ENCODE results near the gene NFE2L2. TPM values are rescaled to one million over a fixed set of nuclear protein-coding genes. Genes with fewer than 3 reads are reported as not detected.
A peak's percentile ranks its signal among the peaks of the same experiment; 100 is the strongest.
"Not testable (repeated sequence)": the region's sequence is repeated elsewhere in the genome, so short reads cannot be mapped to it uniquely, and the experiment has no call there.

NFE2L2 gene
- total and polyA plus RNA-seq, 2 donors (not counting 1 experiment from before 2014, with no cell fraction given): 16.8 to 93.6 TPM

DNA sequence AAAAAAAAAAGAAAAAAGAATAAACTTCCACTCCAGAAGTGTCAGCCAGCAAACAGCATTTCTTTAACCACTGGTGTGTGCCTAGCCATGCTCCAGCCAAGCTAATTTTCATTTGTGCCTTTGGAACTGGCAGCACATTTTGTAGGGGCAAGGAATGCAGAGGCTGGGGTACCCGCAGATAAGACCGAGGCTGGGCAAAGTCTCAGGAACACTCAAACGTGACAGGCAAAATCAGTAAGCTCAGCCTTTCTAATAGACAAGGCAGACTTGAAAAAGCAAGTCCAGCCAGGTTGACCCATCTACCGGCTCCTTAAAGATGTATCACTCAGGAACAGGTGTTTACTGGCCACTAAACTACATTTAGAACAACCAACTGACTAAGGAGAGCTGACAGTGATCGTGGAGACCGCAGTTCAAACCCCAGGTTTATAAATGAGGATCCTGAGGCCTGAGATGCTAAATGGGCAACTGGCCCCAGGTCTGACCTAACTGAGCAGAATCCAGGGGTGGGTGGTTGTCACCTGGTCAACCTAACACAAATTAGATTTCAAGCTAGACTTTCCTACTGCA lies 16.7 kb downstream of the NFE2L2 start:
- intact Hi-C loops (cut with micrococcal nuclease): no loop called here

DNA sequence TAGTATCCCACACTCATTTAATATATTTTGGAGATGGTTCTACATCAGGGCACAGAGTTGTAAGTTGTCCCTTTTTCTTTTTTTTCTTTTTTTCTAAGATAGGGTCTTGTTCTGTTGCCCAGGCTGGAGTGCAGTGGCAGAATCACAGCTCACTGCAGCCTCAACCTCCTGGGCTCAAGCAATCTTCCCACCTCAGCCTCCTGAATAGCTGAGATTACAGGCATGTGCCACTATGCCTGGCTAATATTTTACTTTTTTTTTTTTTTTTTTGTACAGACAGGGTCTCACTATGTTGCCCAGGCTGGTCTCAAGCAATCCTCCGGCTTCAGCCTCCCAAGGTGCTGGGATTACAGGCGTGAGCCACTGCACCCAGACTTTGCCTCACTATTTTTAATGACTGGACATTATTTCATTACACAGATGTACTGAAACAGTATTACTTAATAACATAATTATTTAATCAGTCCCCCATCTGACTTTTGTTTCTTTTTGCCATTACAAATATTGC lies 17.9 kb downstream of the NFE2L2 start:
- H3K4me3 Mint-ChIP-seq; H3K27me3 Mint-ChIP-seq; intact Hi-C loops (cut with micrococcal nuclease); H3K9me3 Mint-ChIP-seq (ENCODE audit: insufficient read depth); DNase-seq; H2AFZ ChIP-seq (ENCODE audit: insufficient read depth, low read depth, low read length, poor library complexity, severe bottlenecking); H3K9me3 ChIP-seq (ENCODE audit: control extremely low read depth in 1 of 3, control insufficient read depth in 2 of 3, insufficient read depth in 1 of 3, low read length in 2 of 3); H3K27ac ChIP-seq (ENCODE audit: low read length in 2 of 2); H3K9ac ChIP-seq (ENCODE audit: low read length); H3K4me2 ChIP-seq (replicated peaks; ENCODE audit: low read depth, low read length, poor library complexity, severe bottlenecking); CTCF ChIA-PET; H3K27me3 ChIP-seq (replicated peaks in 1 of 4; ENCODE audit: control extremely low read depth in 1 of 4, control insufficient read depth in 3 of 4, insufficient read depth in 4 of 4, low read length in 3 of 4); ATAC-seq (ENCODE audit: low read depth); H3K27ac Mint-ChIP-seq; H3K4me3 ChIP-seq (ENCODE audit: control extremely low read depth in 1 of 5, extremely low read depth in 1 of 5, insufficient read depth in 1 of 5, low read depth in 2 of 5, low read length in 4 of 5): not testable (repeated sequence)
- Histone ChIP-seq H4K20me1 (ENCODE audit: control insufficient read depth, insufficient read depth, low read length, poor library complexity, severe bottlenecking) (peaks cover 82% of the 10 kb centered on the region), H3K36me3 (replicated peaks in 1 of 2; ENCODE audit: control extremely low read depth in 1 of 2, control insufficient read depth in 1 of 2, extremely low read depth in 1 of 2, insufficient read depth in 2 of 2, low read length in 1 of 2) (peaks cover 0 to 12% of the 10 kb centered on the region in 2 experiments), H3K79me2 (ENCODE audit: control insufficient read depth, insufficient read depth, low read length) (peaks cover 99% of the 10 kb centered on the region), H3K4me1 (ENCODE audit: control insufficient read depth in 2 of 2, insufficient read depth in 2 of 2, low read length in 2 of 2) (peaks cover 18 to 29% of the 10 kb centered on the region in 2 donors)
- no CpG with 5 or more reads among the region's 2 CpGs for WGBS (ENCODE audit: insufficient coverage)
- POLR2A ChIA-PET: interaction anchor here (0.7 kb wide), 1 partner anchor 14 kb away, joined by 5 read pairs; no protein-coding TSS in a partner anchor
- peaks cover 71% of the 10 kb centered on the region for H3K4me1 Mint-ChIP-seq

More for the DNA sequence above, 16.7 kb downstream of the NFE2L2 start:
- Histone ChIP-seq H3K4me1 (ENCODE audit: control insufficient read depth in 2 of 2, insufficient read depth in 2 of 2, low read length in 2 of 2) (peaks cover 14 to 26% of the 10 kb centered on the region in 2 donors), H3K36me3 (replicated peaks in 1 of 2; ENCODE audit: control extremely low read depth in 1 of 2, control insufficient read depth in 1 of 2, extremely low read depth in 1 of 2, insufficient read depth in 2 of 2, low read length in 1 of 2) (peaks cover 0 to 13% of the 10 kb centered on the region in 2 experiments), H3K27me3 (replicated peaks in 1 of 4; ENCODE audit: control extremely low read depth in 1 of 4, control insufficient read depth in 3 of 4, insufficient read depth in 4 of 4, low read length in 3 of 4) (no peaks in the 10 kb centered on the region), H3K4me2 (replicated peaks; ENCODE audit: low read depth, low read length, poor library complexity, severe bottlenecking) (no peak overlapping the region), H3K79me2 (ENCODE audit: control insufficient read depth, insufficient read depth, low read length) (peaks cover 99% of the 10 kb centered on the region), H3K4me3 (ENCODE audit: control extremely low read depth in 1 of 5, extremely low read depth in 1 of 5, insufficient read depth in 1 of 5, low read depth in 2 of 5, low read length in 4 of 5) (no peak overlapping the region), H4K20me1 (ENCODE audit: control insufficient read depth, insufficient read depth, low read length, poor library complexity, severe bottlenecking) (peaks cover 90% of the 10 kb centered on the region), H3K9ac (ENCODE audit: low read length) (no peak overlapping the region), H3K9me3 (ENCODE audit: control extremely low read depth in 1 of 3, control insufficient read depth in 2 of 3, insufficient read depth in 1 of 3, low read length in 2 of 3) (no peaks in the 10 kb centered on the region), H2AFZ (ENCODE audit: insufficient read depth, low read depth, low read length, poor library complexity, severe bottlenecking) (no peak overlapping the region), H3K27ac (ENCODE audit: low read length in 2 of 2) (peak overlapping the region in 1 of 2 donors; percentile 15)
- Mint-ChIP-seq H3K9me3 (ENCODE audit: insufficient read depth) (no peaks in the 10 kb centered on the region), H3K27ac (no peak overlapping the region), H3K4me1 (peaks cover 68% of the 10 kb centered on the region), H3K4me3 (no peak overlapping the region), H3K27me3 (no peaks in the 10 kb centered on the region)
- DNase-seq: no peak
- no peak for ATAC-seq (ENCODE audit: low read depth)
- ChIA-PET POLR2A (no interaction called here), CTCF (interaction anchor here (1.2 kb wide), 1 partner anchor 24 kb away, joined by 3 read pairs; no protein-coding TSS in a partner anchor)
- WGBS (ENCODE audit: insufficient coverage): 94% methylated on average over 3 of the region's 6 CpGs
- TF ChIP-seq EZH2 (IDR thresholded peaks at IDR 0.05; ENCODE audit: borderline replicate concordance, insufficient read depth, low read depth, low read length, poor library complexity, severe bottlenecking): no peak
- TF ChIP-seq, protein P1, sequence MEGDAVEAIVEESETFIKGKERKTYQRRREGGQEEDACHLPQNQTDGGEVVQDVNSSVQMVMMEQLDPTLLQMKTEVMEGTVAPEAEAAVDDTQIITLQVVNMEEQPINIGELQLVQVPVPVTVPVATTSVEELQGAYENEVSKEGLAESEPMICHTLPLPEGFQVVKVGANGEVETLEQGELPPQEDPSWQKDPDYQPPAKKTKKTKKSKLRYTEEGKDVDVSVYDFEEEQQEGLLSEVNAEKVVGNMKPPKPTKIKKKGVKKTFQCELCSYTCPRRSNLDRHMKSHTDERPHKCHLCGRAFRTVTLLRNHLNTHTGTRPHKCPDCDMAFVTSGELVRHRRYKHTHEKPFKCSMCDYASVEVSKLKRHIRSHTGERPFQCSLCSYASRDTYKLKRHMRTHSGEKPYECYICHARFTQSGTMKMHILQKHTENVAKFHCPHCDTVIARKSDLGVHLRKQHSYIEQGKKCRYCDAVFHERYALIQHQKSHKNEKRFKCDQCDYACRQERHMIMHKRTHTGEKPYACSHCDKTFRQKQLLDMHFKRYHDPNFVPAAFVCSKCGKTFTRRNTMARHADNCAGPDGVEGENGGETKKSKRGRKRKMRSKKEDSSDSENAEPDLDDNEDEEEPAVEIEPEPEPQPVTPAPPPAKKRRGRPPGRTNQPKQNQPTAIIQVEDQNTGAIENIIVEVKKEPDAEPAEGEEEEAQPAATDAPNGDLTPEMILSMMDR (IDR thresholded peaks at IDR 0.05): no peak
